ENCODE results near the gene LMCD1. TPM values are rescaled to one million over a fixed set of nuclear protein-coding genes. Genes with fewer than 3 reads are reported as not detected.
A peak's percentile ranks its signal among the peaks of the same experiment; 100 is the strongest.

Gene LMCD1
- total RNA-seq, 4 donors from 2014 or later, result 13.9 to 64.6 (median 25.6) TPM

GRCh38 chr3:8621872-8622271 is 120.2 kb downstream of the LMCD1 start:
- peaks cover 0 to 3% of the 10 kb centered on the region in 2 donors for H3K4me1 ChIP-seq
- intact Hi-C loops (cut with DNase I), result loop anchor here (2.0 kb wide), 1 partner anchor 179 kb away; no protein-coding TSS in a partner anchor
- DNase-seq, result no peak
- WGBS, 2 donors, result 76 to 90% methylated on average over 4 of the region's 4 CpGs
- no peak overlapping the region for H3K27ac ChIP-seq
- no peaks in the 10 kb centered on the region for H3K9me3 ChIP-seq
- H3K27me3 ChIP-seq, result no peaks in the 10 kb centered on the region
- no peak overlapping the region for H3K4me3 ChIP-seq (replicated peaks in 1 of 3)
- H3K36me3 ChIP-seq, result no peaks in the 10 kb centered on the region
- TF ChIP-seq CTCF (IDR thresholded peaks at IDR 0.05), result no peak

DNA sequence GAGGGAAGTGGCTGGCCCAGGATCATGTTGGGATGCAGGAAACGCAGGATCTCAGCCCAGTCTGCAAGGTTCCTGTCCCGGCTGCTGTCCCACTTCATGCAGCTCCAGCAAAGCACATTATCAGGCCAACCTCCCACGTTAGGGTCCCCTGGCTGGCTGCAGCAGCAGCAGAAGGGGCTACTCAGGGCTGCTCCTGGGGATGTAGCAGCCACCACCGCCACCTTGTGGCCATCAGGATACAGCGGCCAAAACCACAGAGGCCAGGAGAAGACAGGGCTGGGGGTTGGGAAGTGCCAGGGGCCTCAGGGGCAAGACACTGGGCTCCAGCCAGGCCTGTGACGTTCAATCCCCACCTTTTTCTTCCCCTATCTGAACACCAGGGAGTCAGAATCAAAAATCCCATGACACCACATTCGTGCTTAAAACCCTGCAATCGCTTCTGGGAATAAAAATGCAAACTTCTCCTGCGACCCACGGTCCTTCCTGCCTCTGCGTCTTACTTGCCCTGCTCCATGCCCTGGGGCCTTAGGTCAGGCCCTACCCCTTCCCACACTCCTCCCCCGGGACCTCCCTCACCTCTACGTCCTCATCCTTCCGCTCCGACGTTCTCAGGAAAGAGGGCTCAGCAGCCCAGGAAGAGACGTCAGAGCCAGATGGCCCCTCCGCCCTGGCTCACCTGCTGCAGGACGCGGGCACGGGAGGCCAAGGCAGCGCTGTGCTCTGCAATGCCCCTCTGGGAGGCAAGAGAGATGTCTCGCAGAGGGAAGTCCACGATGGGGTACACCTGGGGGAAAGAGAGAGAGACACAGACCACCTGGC is 121.5 kb downstream of the LMCD1 start:
- Histone ChIP-seq H3K27me3 (no peaks in the 10 kb centered on the region), H3K27ac (no peak overlapping the region), H3K36me3 (no peaks in the 10 kb centered on the region), H3K9me3 (no peaks in the 10 kb centered on the region), H3K4me1 (peaks cover 0 to 3% of the 10 kb centered on the region in 2 donors), H3K4me3 (replicated peaks in 1 of 3) (no peak overlapping the region)
- 43 to 44% methylated on average over 22 to 23 of the region's 24 CpGs for WGBS, 2 donors
- DNase-seq, result peak; percentile 64 to 66
- intact Hi-C loops (cut with DNase I), result loop anchor here (2.0 kb wide), 1 partner anchor 180 kb away; no protein-coding TSS in a partner anchor
- TF ChIP-seq CTCF (IDR thresholded peaks at IDR 0.05) (peak; percentile 75 to 92 (median 86)), POLR2A (IDR thresholded peaks at IDR 0.05) (no peak)

DNA sequence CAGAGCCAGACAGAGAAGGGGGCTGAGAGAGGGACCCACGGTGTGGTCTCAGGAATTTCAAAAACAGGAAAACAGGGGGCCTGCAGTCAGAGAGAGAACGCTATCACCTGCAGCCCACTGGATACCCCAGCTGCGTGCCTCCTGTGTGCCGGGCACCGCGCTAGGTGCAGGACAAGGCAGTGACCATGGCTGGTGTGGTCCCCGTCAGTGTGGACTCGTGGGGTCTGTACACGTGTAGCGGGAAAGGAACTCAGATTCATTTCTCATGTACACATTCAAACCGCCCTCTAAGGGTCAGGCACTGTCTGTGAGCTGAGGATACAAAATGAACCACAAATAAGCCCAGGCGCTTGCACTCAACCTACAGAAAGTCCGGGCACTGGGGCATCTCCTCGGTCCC is 122.1 kb downstream of the LMCD1 start:
- no peak overlapping the region for H3K4me3 ChIP-seq (replicated peaks in 1 of 3)
- H3K36me3 ChIP-seq, result no peaks in the 10 kb centered on the region
- intact Hi-C loops (cut with DNase I), result loop anchor here (2.0 kb wide), 1 partner anchor 181 kb away; no protein-coding TSS in a partner anchor
- TF ChIP-seq CTCF (IDR thresholded peaks at IDR 0.05) (no peak), POLR2A (IDR thresholded peaks at IDR 0.05) (no peak)
- H3K9me3 ChIP-seq, result no peaks in the 10 kb centered on the region
- DNase-seq, result no peak
- peaks cover 0 to 3% of the 10 kb centered on the region in 2 donors for H3K4me1 ChIP-seq
- no peak overlapping the region for H3K27ac ChIP-seq
- WGBS, 2 donors, result 82 to 89% methylated on average over 14 of the region's 14 CpGs
- H3K27me3 ChIP-seq, result no peaks in the 10 kb centered on the region

Other genes with a start within 250 kb of the LMCD1 start
- gene SSUH2, start 143.0 kb downstream of the LMCD1 start, total RNA-seq, result 1 to 10 TPM in 1 of 4 donors, under 1 TPM in 2, not detected in 1; 0.11 to 1.0 (median 0.42) TPM
- not detected for gene CAV3, start 232.0 kb downstream of the LMCD1 start, total RNA-seq